Panc1 (cell line): Measurements from ENCODE around the gene ZNF117.
"Not testable (repeated sequence)": the region's sequence is repeated elsewhere in the genome, so short reads cannot be mapped to it uniquely, and the experiment has no call there.

Source experiments
- CTCF ChIP-seq: fragments of 450-650 bp; IDR thresholded peaks from 2 replicates; pipeline ENCODE4 v1.5.1; 2017; ENCODE audit warnings: mild to moderate bottlenecking
- POLR2AphosphoS5 ChIP-seq: IDR thresholded peaks from 2 replicates; pipeline ENCODE4 v1.6.1; 2012; ENCODE audit warnings: mild to moderate bottlenecking, low read depth, low read length, moderate library complexity
- REST ChIP-seq, 2 experiments: IDR thresholded peaks; 2 replicates each; pipeline ENCODE4 v1.6.1; 2011 to 2012; ENCODE audit warnings: low read depth in 2 of 2, control low read depth in 1 of 2, low read length in 1 of 2, mild to moderate bottlenecking in 1 of 2, moderate library complexity in 1 of 2; ENCODE audit not compliant: insufficient read depth in 1 of 2
- TCF7L2 ChIP-seq: IDR thresholded peaks from 2 replicates; pipeline ENCODE4 v1.6.1; 2011; ENCODE audit warnings: mild to moderate bottlenecking, low read depth, low read length, inconsistent platforms

- not testable (repeated sequence) for TF ChIP-seq CTCF; TCF7L2; REST (IDR thresholded peaks at IDR 0.05; ENCODE audit: insufficient read depth in 1 of 2, low read depth in 2 of 2, low read length in 1 of 2); POLR2AphosphoS5
Measured at GRCh38 chr7:65036526-65036925, 45.7 kb upstream of the ZNF117 start.
